HG03280 (cell line): ENCODE measurements around the gene TICRR.

Experiments used
- ATAC-seq: cut with Tn5 transposase; IDR thresholded peaks from one replicate; pipeline ENCODE4 v1.9.1; 2021; ENCODE audit warnings: mild to moderate bottlenecking, moderate library complexity; ENCODE audit not compliant: unreplicated experiment

TICRR gene

GRCh38 chr15:89670971-89671560, 95.8 kb downstream of the TICRR start:
- ATAC-seq: no peak

GRCh38 chr15:89671687-89672086, 96.4 kb downstream of the TICRR start:
- no peak for ATAC-seq

GRCh38 chr15:89672221-89673164, 97.2 kb downstream of the TICRR start:
- no peak for ATAC-seq

GRCh38 chr15:89673165-89673512, 97.9 kb downstream of the TICRR start:
- no peak for ATAC-seq

GRCh38 chr15:89674526-89674925, 99.3 kb downstream of the TICRR start:
- ATAC-seq: no peak

- ATAC-seq: no peak
These were observed 100.3 kb downstream of the TICRR start for GRCh38 chr15:89675606-89676005.

- ATAC-seq: no peak
These were observed 102.1 kb downstream of the TICRR start for GRCh38 chr15:89677381-89677780.
